Measurements from ENCODE around the gene SPOP.
"Not testable (repeated sequence)": the region's sequence is repeated elsewhere in the genome, so short reads cannot be mapped to it uniquely, and the experiment has no call there.

- not testable (repeated sequence) for TF ChIP-seq EP300, POLR2A (IDR thresholded peaks at IDR 0.05)
- TF ChIP-seq, protein P1, sequence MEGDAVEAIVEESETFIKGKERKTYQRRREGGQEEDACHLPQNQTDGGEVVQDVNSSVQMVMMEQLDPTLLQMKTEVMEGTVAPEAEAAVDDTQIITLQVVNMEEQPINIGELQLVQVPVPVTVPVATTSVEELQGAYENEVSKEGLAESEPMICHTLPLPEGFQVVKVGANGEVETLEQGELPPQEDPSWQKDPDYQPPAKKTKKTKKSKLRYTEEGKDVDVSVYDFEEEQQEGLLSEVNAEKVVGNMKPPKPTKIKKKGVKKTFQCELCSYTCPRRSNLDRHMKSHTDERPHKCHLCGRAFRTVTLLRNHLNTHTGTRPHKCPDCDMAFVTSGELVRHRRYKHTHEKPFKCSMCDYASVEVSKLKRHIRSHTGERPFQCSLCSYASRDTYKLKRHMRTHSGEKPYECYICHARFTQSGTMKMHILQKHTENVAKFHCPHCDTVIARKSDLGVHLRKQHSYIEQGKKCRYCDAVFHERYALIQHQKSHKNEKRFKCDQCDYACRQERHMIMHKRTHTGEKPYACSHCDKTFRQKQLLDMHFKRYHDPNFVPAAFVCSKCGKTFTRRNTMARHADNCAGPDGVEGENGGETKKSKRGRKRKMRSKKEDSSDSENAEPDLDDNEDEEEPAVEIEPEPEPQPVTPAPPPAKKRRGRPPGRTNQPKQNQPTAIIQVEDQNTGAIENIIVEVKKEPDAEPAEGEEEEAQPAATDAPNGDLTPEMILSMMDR (IDR thresholded peaks at IDR 0.05): not testable (repeated sequence)
Observed at GRCh38 chr17:49568695-49569047, 109.2 kb downstream of the SPOP start.
